Esophagus (tissue), 2 donors: ENCODE results near the gene CLEC1A. TPM values are rescaled to one million over a fixed set of nuclear protein-coding genes. Genes with fewer than 3 reads are reported as not detected.

Experiments used
- H3K27ac ChIP-seq, 2 donors: one replicate each; pipeline ENCODE4 v1.5.1; 2013; ENCODE audit warnings: low read depth in 2 of 2, mild to moderate bottlenecking in 2 of 2, inconsistent platforms in 1 of 2, low read length in 1 of 2, moderate library complexity in 1 of 2
- H3K27me3 ChIP-seq, 2 donors: one replicate each; pipeline ENCODE4 v1.6.1; 2013; ENCODE audit warnings: low read length in 2 of 2, control low read depth in 1 of 2, mild to moderate bottlenecking in 1 of 2; ENCODE audit not compliant: insufficient read depth in 2 of 2, control insufficient read depth in 1 of 2
- H3K36me3 ChIP-seq, 2 donors: one replicate each; pipeline ENCODE4 v1.6.1; 2013; ENCODE audit warnings: low read length in 1 of 2; ENCODE audit not compliant: control insufficient read depth in 2 of 2, insufficient read depth in 2 of 2
- H3K4me1 ChIP-seq, 2 donors: one replicate each; pipeline ENCODE4 v1.6.1; 2013; ENCODE audit warnings: low read length in 1 of 2; ENCODE audit not compliant: control insufficient read depth in 2 of 2, insufficient read depth in 2 of 2
- H3K4me3 ChIP-seq, 2 donors: one replicate each; pipeline ENCODE4 v1.5.1; 2013; ENCODE audit warnings: low read length in 2 of 2, mild to moderate bottlenecking in 2 of 2, low read depth in 1 of 2, moderate library complexity in 1 of 2
- H3K9me3 ChIP-seq, 2 donors: one replicate each; pipeline ENCODE4 v1.6.1; 2013; ENCODE audit warnings: mild to moderate bottlenecking in 2 of 2, low read depth in 1 of 2, low read length in 1 of 2, moderate library complexity in 1 of 2; ENCODE audit not compliant: control insufficient read depth in 2 of 2, insufficient read depth in 1 of 2
- WGBS, 2 donors: extraction: QIAGEN DNeasy Blood & Tissue Kit; methylation state at CpG; one replicate each; pipeline ENCODE4 v1.1.7; 2013; 5-methylcytosine and 5-hydroxymethylcytosine counted together
- polyA plus RNA-seq, 2 donors: library from polyadenylated mRNA; stranded (reverse); fragments of 200-250 nt; gene quantifications; one replicate each; pipeline ENCODE4 v1.2.3, GENCODE V29; 2013
- donor health status: healthy with polysubstance abuse.
- donor health status: Bipolar disorder and iron deficiency.

Gene CLEC1A
- polyA plus RNA-seq, 2 donors, result 1.2 to 1.4 TPM

DNA sequence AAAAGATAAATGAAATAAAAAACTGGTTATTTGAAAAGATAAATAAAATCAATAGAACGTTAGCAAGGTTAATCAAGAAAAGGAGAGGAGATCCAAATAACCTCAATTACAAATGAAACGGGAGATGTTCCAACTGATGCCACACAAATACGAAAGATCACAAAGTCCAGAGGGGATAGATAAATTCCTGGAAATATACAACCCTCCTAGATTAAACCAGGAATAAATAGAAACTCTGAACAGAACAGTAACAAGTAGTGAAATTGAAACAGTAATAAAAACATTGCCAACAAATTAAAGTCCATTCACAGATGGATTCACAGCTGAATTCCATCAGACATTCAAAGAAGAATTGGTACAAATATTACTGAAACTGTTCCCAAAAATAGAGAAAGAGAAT, 12.4 kb downstream of the CLEC1A start:
- no peaks in the 10 kb centered on the region for H3K36me3 ChIP-seq
- peaks cover 0 to 3% of the 10 kb centered on the region in 2 donors for H3K9me3 ChIP-seq
- no peak overlapping the region for H3K4me3 ChIP-seq
- H3K27me3 ChIP-seq, result no peaks in the 10 kb centered on the region
- H3K4me1 ChIP-seq, result peaks cover 0 to 3% of the 10 kb centered on the region in 2 donors
- no peak overlapping the region for H3K27ac ChIP-seq
- 74 to 77% methylated on average over 3 of the region's 3 CpGs for WGBS, 2 donors

- WGBS, 2 donors, result 88 to 94% methylated on average over 6 of the region's 6 CpGs
- H3K4me3 ChIP-seq, result no peak overlapping the region
- H3K4me1 ChIP-seq, result peaks cover 0 to 3% of the 10 kb centered on the region in 2 donors
- no peaks in the 10 kb centered on the region for H3K27me3 ChIP-seq
- H3K27ac ChIP-seq, result no peak overlapping the region
- H3K36me3 ChIP-seq, result no peaks in the 10 kb centered on the region
- peaks cover 0 to 3% of the 10 kb centered on the region in 2 donors for H3K9me3 ChIP-seq
These were observed 14.1 kb downstream of the CLEC1A start for GRCh38 chr12:10084733-10085132.

DNA sequence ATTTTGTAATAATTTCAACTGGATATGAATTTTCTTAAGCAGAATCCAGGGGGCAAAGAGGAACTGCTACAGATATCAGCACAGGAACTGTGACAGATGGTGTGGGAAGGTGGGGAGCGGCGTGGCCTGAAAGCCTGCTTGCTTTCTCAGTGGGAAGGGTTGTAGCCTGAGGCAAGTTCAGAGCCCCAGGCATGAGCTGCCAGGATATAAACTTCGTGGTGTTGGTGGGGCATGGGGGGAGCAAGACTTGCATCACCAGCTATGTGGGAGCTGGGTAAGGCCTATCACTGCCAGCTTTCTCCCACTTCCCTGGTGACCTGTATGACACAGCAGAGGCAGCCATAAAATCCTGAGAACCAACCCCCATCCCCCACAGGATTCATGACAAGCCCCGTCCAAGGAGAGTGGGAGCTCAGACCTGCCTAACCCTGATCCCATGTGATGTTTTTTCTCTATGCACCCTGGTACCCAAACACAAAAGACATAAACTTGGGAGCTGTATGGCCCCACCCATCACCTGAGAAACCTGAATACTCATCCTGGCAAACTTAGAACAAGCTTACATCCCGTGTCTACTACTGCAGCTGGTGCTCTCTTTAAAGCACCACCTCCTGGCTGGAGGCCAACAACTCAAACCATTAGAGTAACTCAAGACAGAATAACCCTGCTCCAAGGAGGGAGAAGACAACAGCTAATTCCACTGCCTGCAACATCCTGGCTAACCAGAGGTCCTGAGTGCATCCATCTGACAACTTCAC, 16.5 kb downstream of the CLEC1A start:
- H3K27me3 ChIP-seq, result no peaks in the 10 kb centered on the region
- H3K4me1 ChIP-seq, result peaks cover 0 to 3% of the 10 kb centered on the region in 2 donors
- no peak overlapping the region for H3K27ac ChIP-seq
- no peaks in the 10 kb centered on the region for H3K36me3 ChIP-seq
- H3K9me3 ChIP-seq, result peaks cover 0 to 3% of the 10 kb centered on the region in 2 donors
- no peak overlapping the region for H3K4me3 ChIP-seq
- 56 to 58% methylated on average over 5 of the region's 5 CpGs for WGBS, 2 donors

GRCh38 chr12:10075451-10075850, 23.3 kb downstream of the CLEC1A start:
- Histone ChIP-seq H3K27me3 (no peaks in the 10 kb centered on the region), H3K27ac (no peak overlapping the region), H3K9me3 (no peaks in the 10 kb centered on the region), H3K36me3 (no peaks in the 10 kb centered on the region), H3K4me1 (no peaks in the 10 kb centered on the region), H3K4me3 (no peak overlapping the region)

DNA sequence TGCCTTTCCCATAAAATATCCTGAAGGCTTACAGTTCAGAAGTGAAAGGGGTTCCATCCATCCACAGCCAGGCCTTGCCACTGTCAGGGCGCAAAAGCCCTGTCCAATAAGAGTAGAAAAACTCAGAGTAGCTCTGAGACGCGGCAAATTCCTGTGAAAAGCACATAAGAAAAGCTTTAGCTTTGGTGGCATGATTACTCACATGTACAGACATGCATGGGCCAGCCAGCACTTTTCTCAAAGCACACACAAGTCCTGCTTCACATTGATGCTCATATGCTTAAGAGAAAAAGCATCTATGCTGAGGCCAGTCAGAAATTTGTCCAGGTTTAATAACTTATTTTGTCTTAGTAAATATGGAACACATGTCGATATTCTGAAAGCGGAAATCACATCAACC, 25.5 kb downstream of the CLEC1A start:
- 54 to 82% methylated on average over 5 of the region's 5 CpGs for WGBS, 2 donors
- H3K27ac ChIP-seq, result no peak overlapping the region
- H3K36me3 ChIP-seq, result no peaks in the 10 kb centered on the region
- H3K9me3 ChIP-seq, result no peaks in the 10 kb centered on the region
- H3K27me3 ChIP-seq, result no peaks in the 10 kb centered on the region
- H3K4me3 ChIP-seq, result no peak overlapping the region
- no peaks in the 10 kb centered on the region for H3K4me1 ChIP-seq

DNA sequence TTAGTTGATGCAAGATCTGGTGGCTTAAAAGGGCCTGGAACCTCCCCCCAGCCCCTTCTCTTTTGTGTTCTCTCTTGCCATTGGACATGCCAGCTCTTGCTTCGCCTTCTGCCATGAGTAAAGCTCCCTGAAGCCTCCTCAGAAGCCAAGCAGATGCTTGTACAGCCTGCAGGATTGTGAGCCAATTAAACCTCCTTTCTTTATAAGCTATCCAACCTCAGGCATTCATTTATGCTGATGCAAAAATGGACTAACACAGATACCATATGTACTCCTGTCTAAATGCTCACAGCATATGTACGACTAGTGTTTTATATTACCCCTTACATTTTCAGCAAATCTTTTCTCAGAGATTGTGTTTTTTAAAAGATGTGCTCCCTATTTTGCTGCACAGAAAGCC, 26.7 kb downstream of the CLEC1A start:
- Histone ChIP-seq H3K4me3 (no peak overlapping the region), H3K27me3 (no peaks in the 10 kb centered on the region), H3K27ac (no peak overlapping the region), H3K36me3 (no peaks in the 10 kb centered on the region), H3K9me3 (no peaks in the 10 kb centered on the region), H3K4me1 (no peaks in the 10 kb centered on the region)
- WGBS, 2 donors, result 89 to 95% methylated on average over 2 of the region's 2 CpGs

DNA sequence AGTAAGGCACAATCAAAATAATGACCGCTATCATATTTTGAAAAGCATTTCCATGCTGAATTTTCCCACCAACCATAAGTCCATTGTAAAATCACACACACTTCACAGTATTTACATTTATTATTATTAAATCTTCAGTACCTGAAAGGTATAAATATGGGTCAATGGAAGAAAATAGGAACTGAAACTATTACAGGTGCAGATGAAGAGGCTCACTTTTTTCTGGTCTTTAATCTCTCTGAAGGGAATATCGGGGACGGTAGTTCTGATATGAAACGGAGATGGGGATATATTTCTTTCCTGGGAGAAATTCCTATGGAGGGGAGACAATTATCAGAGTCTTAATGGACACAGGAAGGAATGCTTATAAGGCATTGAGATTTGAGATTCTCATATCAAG, 28.4 kb downstream of the CLEC1A start:
- no peaks in the 10 kb centered on the region for H3K27me3 ChIP-seq
- no peaks in the 10 kb centered on the region for H3K36me3 ChIP-seq
- no peak overlapping the region for H3K4me3 ChIP-seq
- no peaks in the 10 kb centered on the region for H3K9me3 ChIP-seq
- H3K27ac ChIP-seq, result no peak overlapping the region
- no peaks in the 10 kb centered on the region for H3K4me1 ChIP-seq
- 91 to 95% methylated on average over 4 of the region's 4 CpGs for WGBS, 2 donors

GRCh38 chr12:10069976-10070375, 28.8 kb downstream of the CLEC1A start:
- no peaks in the 10 kb centered on the region for H3K36me3 ChIP-seq
- H3K4me3 ChIP-seq, result no peak overlapping the region
- H3K9me3 ChIP-seq, result no peaks in the 10 kb centered on the region
- H3K27me3 ChIP-seq, result no peaks in the 10 kb centered on the region
- 20 to 24% methylated on average over 3 of the region's 3 CpGs for WGBS, 2 donors
- no peaks in the 10 kb centered on the region for H3K4me1 ChIP-seq
- no peak overlapping the region for H3K27ac ChIP-seq

- Histone ChIP-seq H3K27ac (no peak overlapping the region), H3K9me3 (no peaks in the 10 kb centered on the region), H3K4me1 (no peaks in the 10 kb centered on the region), H3K4me3 (no peak overlapping the region), H3K27me3 (no peaks in the 10 kb centered on the region), H3K36me3 (no peaks in the 10 kb centered on the region)
- 57 to 62% methylated on average over 4 of the region's 4 CpGs for WGBS, 2 donors
These were observed 29.7 kb downstream of the CLEC1A start for GRCh38 chr12:10069099-10069498.

DNA sequence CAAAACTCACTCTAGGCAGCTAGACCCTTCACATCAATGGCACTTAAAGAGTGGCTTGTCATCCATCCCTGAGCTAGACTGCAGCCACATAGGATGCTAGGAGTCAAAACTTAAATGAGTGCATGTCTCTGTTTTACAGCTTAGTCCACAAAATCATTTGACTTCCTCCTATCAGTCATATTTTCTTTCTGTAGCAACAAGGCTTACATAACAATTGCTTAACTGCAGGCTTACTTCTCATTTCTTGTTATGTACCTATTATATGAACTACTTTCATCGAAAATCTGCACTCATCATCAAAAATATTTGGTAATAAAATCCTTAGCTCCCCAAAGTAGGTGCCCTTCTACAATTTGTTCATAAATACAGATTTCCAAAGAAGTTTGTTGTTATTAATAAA, 30.1 kb downstream of the CLEC1A start:
- 66 to 68% methylated on average over 1 of the region's 1 CpG for WGBS, 2 donors
- no peak overlapping the region for H3K4me3 ChIP-seq
- H3K36me3 ChIP-seq, result no peaks in the 10 kb centered on the region
- no peaks in the 10 kb centered on the region for H3K4me1 ChIP-seq
- no peaks in the 10 kb centered on the region for H3K27me3 ChIP-seq
- H3K27ac ChIP-seq, result no peak overlapping the region
- H3K9me3 ChIP-seq, result no peaks in the 10 kb centered on the region
